Astrocyte (in vitro differentiated cells and primary cell): ENCODE measurements around the gene AGRN. TPM values are rescaled to one million over a fixed set of nuclear protein-coding genes. Genes with fewer than 3 reads are reported as not detected.

Experiments
- DNase-seq: peaks from one replicate; pipeline ENCODE4 v3.0.0-alpha.2; 2010; ENCODE audit warnings: low read depth
- FAIRE-seq: peaks from 2 replicates; lab custom pipeline; 2011; peaks lifted over from hg19 to GRCh38; lab: Jason Lieb, UNC
- H2AFZ ChIP-seq: 2 replicates; pipeline ENCODE4 v1.6.0; 2012; ENCODE audit warnings: low read depth, low read length, inconsistent platforms
- H3K27ac ChIP-seq: 2 replicates; pipeline ENCODE4 v1.5.1; 2011; ENCODE audit warnings: low read depth, low read length, inconsistent platforms
- H3K27me3 ChIP-seq: 2 replicates; pipeline ENCODE4 v1.6.0; 2011; ENCODE audit warnings: low read length, inconsistent platforms; ENCODE audit not compliant: insufficient read depth
- H3K36me3 ChIP-seq: 2 replicates; pipeline ENCODE4 v1.5.1; 2011; ENCODE audit warnings: low read length, inconsistent platforms; ENCODE audit not compliant: insufficient read depth
- H3K4me1 ChIP-seq: 2 replicates; pipeline ENCODE4 v1.5.1; 2011; ENCODE audit warnings: low read length, inconsistent platforms; ENCODE audit not compliant: insufficient read depth
- H3K4me2 ChIP-seq: 2 replicates; pipeline ENCODE4 v1.6.0; 2012; ENCODE audit warnings: low read length, inconsistent platforms
- H3K4me3 ChIP-seq: 2 replicates; pipeline ENCODE4 v1.5.1; 2011; ENCODE audit warnings: low read depth, mild to moderate bottlenecking, low read length, inconsistent platforms; ENCODE audit not compliant: insufficient read depth
- H3K79me2 ChIP-seq: 2 replicates; pipeline ENCODE4 v1.6.0; 2012; ENCODE audit warnings: mild to moderate bottlenecking, low read length, inconsistent platforms; ENCODE audit not compliant: insufficient read depth
- H3K9ac ChIP-seq: 2 replicates; pipeline ENCODE4 v1.6.0; 2012; ENCODE audit warnings: mild to moderate bottlenecking, low read length, inconsistent platforms
- H3K9me3 ChIP-seq: 2 replicates; pipeline ENCODE4 v1.5.1; 2012; ENCODE audit warnings: low read depth, mild to moderate bottlenecking, low read length, inconsistent platforms; ENCODE audit not compliant: insufficient read depth
- H4K20me1 ChIP-seq: 2 replicates; pipeline ENCODE4 v1.6.0; 2012; ENCODE audit warnings: low read length, inconsistent platforms; ENCODE audit not compliant: insufficient read depth
- H3K27ac Mint-ChIP-seq: one replicate; pipeline ENCODE4 v1.8.0; 2021; ENCODE audit warnings: mild to moderate bottlenecking, mixed read lengths; ENCODE audit not compliant: unreplicated experiment
- H3K27me3 Mint-ChIP-seq: one replicate; pipeline ENCODE4 v1.8.0; 2021; ENCODE audit warnings: low read depth, mixed read lengths; ENCODE audit not compliant: unreplicated experiment
- H3K36me3 Mint-ChIP-seq: one replicate; pipeline ENCODE4 v1.8.0; 2021; ENCODE audit warnings: low read depth, mixed read lengths; ENCODE audit not compliant: unreplicated experiment
- H3K4me1 Mint-ChIP-seq: one replicate; pipeline ENCODE4 v1.8.0; 2021; ENCODE audit warnings: low read depth, mixed read lengths; ENCODE audit not compliant: unreplicated experiment
- H3K4me3 Mint-ChIP-seq: one replicate; pipeline ENCODE4 v1.8.0; 2021; ENCODE audit warnings: mild to moderate bottlenecking, moderate library complexity, mixed read lengths; ENCODE audit not compliant: unreplicated experiment
- H3K9me3 Mint-ChIP-seq: one replicate; pipeline ENCODE4 v1.8.0; 2021; ENCODE audit warnings: mild to moderate bottlenecking, mixed read lengths; ENCODE audit not compliant: unreplicated experiment
- CTCF ChIP-seq: IDR thresholded peaks from 2 replicates; pipeline ENCODE4 v1.5.1; 2011; ENCODE audit warnings: low read depth, mild to moderate bottlenecking, inconsistent platforms, low read length, moderate library complexity; ENCODE audit not compliant: insufficient read depth
- EZH2 ChIP-seq: IDR thresholded peaks from 2 replicates; pipeline ENCODE4 v1.6.1; 2012; ENCODE audit warnings: mild to moderate bottlenecking, low read length, inconsistent platforms; ENCODE audit not compliant: insufficient read depth
- total RNA-seq: library from RNA; stranded (reverse); gene quantifications from 2 replicates; pipeline ENCODE4 v1.2.1, GENCODE V29; 2021

The AGRN gene
- total RNA-seq, 1 donor from 2014 or later: 589 TPM

GRCh38 chr1:1019122-1019999, 559 bp upstream of the AGRN start:
- FAIRE-seq: no peak
- Histone ChIP-seq H3K27ac (no peak overlapping the region), H3K4me1 (peaks cover 31% of the 10 kb centered on the region), H2AFZ (peak overlapping the region; percentile 66), H3K4me2 (peak overlapping the region; percentile 64), H3K36me3 (no peaks in the 10 kb centered on the region), H3K79me2 (peaks cover 36% of the 10 kb centered on the region), H3K4me3 (no peak overlapping the region), H3K9me3 (no peaks in the 10 kb centered on the region), H3K9ac (no peak overlapping the region), H3K27me3 (no peaks in the 10 kb centered on the region), H4K20me1 (peaks cover 25% of the 10 kb centered on the region)
- no peaks in the 10 kb centered on the region for H3K9me3 Mint-ChIP-seq
- peaks cover 20% of the 10 kb centered on the region for H3K4me1 Mint-ChIP-seq
- peak; percentile 47 for DNase-seq
- peak overlapping the region; percentile 72 for H3K27ac Mint-ChIP-seq
- peak overlapping the region; percentile 80 for H3K4me3 Mint-ChIP-seq
- peaks cover 1% of the 10 kb centered on the region for H3K36me3 Mint-ChIP-seq
- TF ChIP-seq CTCF: no peak
- TF ChIP-seq EZH2: no peak
- H3K27me3 Mint-ChIP-seq: no peaks in the 10 kb centered on the region

DNA sequence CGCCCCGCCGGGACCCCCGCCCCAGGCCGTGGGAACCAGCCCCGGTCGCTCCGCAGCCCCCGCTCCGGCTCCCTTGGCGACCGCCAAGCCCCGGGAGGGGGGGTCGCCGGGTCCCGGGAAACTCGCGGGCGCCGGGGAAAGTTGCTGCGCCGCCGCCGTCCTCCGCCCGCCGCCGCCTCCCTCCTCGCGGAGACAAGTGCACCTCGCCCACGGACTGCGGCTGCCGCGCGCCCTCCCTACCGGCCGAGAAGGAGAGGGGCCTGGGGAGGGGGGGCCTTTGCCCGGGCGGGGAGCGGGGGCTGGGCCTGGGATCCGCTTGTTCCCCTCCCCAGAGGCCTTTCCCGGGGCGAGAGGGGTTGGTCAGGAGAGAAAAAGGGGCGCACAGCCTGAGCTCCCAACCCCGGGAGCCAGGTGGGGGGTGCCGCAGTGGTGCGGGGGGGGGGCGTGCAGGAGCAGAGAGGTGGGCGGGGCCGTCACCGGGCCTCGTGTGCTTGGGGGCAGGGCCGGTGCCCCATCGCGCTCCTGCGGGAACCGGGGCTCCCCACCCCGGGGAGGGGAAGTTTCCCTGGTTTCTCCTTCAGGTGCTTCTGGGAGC, 592 bp downstream of the AGRN start:
- Mint-ChIP-seq H3K36me3 (no peaks in the 10 kb centered on the region), H3K27ac (no peak overlapping the region), H3K4me3 (peak overlapping the region; percentile 82), H3K27me3 (no peaks in the 10 kb centered on the region), H3K4me1 (peaks cover 20% of the 10 kb centered on the region), H3K9me3 (no peaks in the 10 kb centered on the region)
- FAIRE-seq (no peak), DNase-seq (no peak)
- H3K4me3 ChIP-seq: peak overlapping the region; percentile 62
- H2AFZ ChIP-seq: no peak overlapping the region
- H3K4me2 ChIP-seq: peak overlapping the region; percentile 95
- TF ChIP-seq EZH2 (no peak), CTCF (no peak)
- no peaks in the 10 kb centered on the region for H3K9me3 ChIP-seq
- H3K4me1 ChIP-seq: peaks cover 40% of the 10 kb centered on the region
- H3K27ac ChIP-seq: peak overlapping the region; percentile 86
- no peaks in the 10 kb centered on the region for H3K27me3 ChIP-seq
- H3K79me2 ChIP-seq: peaks cover 46% of the 10 kb centered on the region
- peaks cover 33% of the 10 kb centered on the region for H4K20me1 ChIP-seq
- peak overlapping the region; percentile 85 for H3K9ac ChIP-seq
- no peaks in the 10 kb centered on the region for H3K36me3 ChIP-seq
